HG02981 (cell line): ENCODE data around the gene CDPF1.
"Not testable (repeated sequence)": the region's sequence is repeated elsewhere in the genome, so short reads cannot be mapped to it uniquely, and the experiment has no call there.

Experiments
- ATAC-seq: cut with Tn5 transposase; IDR thresholded peaks from one replicate; pipeline ENCODE4 v1.9.1; 2021; ENCODE audit warnings: mild to moderate bottlenecking, moderate library complexity; ENCODE audit not compliant: unreplicated experiment

The CDPF1 gene

DNA sequence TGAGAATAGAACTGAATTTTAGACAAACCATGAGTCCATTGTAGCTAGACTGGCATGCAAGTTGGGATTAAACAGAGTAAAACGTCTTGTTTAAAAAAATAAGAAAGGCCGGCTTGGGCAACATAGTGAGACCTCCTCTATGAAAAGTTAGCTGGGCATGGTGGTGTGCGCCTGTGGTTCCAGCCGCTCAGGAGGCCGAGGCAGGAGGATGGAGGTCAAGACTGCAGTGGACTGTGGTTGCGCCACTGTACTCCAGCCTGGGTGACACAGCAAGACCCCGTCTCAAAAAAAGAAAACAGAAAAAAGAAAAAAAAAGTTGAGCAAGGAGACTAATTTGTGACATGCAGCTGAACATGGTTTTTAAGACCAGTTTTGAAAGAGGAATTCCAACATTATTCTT is 23.5 kb downstream of the CDPF1 start:
- no peak for ATAC-seq

- ATAC-seq: no peak
Observed at GRCh38 chr22:46225631-46226030, 24.5 kb downstream of the CDPF1 start.

DNA sequence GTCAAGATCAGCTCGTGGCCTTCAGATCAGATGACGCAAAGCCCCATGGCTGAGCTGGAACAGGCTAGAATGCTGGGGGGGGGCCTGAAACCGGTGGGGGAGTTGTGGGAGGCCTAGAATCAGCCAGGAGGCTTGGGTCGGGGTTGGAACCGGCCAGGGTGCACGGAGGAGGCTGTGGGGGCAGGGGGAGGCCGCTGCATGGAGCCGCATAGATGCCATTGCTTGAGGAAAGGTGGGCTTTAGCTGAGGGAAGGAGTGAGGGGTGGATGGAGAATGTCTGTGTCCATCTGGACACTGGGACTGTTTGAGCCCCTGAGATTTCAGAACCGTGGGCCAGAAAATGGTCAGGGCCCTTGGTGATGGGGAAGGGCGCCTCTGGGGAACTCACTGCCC is 25.2 kb downstream of the CDPF1 start:
- no peak for ATAC-seq

- ATAC-seq: no peak
Observed at GRCh38 chr22:46224044-46224897, 25.8 kb downstream of the CDPF1 start.

DNA sequence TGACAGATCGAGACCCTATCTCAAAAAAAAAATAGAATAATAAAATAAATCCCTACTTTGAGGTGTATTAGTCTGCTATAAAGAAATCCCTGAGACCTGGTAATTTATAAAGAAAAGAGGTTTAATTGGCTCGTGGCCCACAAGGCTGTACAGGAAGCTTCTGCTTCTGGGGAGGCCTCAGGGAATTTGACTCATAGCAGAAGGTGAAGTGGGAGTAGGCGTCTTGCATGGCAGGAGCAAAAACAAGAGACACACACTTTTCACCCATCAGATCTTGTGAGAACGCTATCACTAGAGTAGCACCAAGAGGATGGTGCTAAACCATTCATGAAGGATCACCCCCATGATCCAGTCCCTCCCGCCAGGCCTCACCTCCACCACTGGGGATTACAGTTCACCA is 29.2 kb downstream of the CDPF1 start:
- no peak for ATAC-seq

- ATAC-seq: no peak
Observed at GRCh38 chr22:46219636-46220035, 30.5 kb downstream of the CDPF1 start.

DNA sequence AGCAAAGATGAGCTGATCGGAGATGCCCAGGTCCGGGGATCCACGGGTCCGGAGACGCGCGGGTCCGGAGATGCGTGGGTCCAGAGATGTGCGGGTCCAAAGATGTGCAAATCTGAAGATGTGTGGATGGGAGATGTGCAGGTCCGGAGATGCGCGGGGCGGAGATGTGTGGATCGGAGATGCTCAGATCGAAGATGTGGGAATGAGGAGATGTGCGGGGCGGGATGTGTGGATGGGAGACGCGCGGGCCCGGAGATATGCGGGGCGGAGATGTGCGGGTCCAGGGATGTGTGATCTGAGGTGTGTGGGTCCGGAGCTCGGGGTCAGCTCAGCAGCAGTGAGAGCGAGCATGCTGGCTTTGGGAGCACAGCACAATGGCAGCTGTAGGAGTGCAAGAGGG is 35.5 kb downstream of the CDPF1 start:
- ATAC-seq: no peak

DNA sequence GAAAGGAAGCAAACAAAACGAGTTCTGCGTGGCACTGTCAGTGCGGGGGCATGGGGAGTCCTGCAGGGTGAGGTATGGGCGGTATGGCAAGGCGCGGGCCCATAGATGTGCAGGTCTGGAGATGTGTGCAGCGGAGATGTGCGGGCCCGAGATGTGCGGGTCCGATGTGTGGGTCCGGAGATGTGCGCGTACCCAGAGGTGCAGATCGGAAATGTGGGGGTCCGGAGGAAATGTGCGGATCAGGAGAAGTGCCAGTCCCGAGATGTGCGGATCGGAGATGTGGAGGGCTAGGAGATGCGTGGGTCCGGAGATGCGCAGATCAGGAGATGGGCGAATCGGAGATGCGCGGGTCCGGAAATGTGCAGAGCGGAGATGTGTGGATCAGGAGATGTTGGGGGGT is 35.9 kb downstream of the CDPF1 start:
- no peak for ATAC-seq

DNA sequence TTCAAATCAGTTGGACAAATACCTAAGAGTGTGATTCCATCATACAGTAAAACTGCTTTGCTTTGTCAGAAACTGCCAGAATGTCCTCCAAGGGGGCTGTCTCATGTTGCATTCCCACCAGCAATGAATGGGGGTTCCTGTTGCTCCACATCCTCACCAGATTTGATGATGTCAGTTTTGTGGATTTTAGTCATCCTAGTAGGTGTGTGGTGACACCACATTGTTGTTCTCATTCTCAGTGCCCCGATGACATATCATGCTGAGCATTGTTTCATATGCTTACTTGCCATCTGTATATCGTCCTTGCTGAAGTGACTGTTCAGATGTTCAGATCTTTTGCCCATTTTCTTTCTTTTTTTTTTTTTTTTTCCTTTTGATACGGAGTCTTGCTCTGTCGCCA is 37.0 kb downstream of the CDPF1 start:
- no peak for ATAC-seq

- ATAC-seq: no peak
Observed at GRCh38 chr22:46212195-46212594, 37.9 kb downstream of the CDPF1 start.

DNA sequence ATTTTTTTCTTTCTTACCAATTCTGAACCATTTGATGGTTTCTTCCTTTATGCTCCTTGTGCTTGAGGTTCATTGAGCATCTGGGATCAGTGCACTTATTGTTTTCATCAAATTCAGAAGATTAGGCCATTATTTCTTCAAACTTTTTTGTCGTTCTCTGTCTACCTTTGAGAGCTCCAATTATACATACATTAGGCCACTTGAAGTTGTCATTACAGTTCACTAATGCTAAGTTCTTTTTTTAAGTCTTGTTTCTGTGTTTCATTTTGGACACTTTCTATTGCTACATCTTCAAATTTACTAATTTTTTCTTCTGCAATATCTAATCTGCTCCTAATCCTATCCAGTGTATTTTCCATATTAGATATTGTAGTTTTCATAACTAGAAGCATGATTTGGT is 40.8 kb downstream of the CDPF1 start:
- ATAC-seq: no peak

- ATAC-seq: no peak
Observed at GRCh38 chr22:46203601-46203980, 46.5 kb downstream of the CDPF1 start.

DNA sequence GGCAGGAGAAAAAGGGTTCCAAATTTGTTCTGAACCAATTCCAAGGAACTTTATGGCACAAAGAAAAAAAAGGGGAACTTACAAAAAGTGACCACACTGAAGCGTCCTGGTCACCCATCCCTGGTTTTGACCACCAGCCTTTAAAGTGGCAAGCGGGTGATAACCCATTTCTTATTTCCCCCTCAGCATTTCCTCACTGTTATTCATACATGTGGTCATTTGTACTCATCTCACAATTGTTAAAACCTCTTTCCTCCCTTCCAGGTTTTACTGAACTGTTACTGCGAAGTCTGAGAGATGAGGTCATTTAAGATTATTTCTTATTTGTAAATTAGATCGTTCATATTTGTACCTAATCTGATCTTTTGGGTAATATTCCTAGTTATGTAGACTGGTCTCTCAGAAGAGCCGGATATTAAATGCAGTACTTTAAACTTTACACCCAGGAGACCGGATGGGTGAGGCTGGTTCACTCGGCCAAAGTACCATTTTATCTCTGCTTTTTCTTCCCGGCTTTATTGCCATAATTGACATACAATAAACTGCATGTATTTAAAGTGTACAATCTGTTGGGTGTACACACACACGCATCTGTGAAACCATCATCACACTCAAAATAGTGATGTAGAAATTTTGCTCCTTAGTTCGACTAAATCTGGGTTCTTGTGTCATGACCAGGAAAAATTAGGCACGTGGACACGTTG is 47.0 kb downstream of the CDPF1 start:
- ATAC-seq: no peak

- ATAC-seq: no peak
Observed at GRCh38 chr22:46201059-46201757, 48.9 kb downstream of the CDPF1 start.

DNA sequence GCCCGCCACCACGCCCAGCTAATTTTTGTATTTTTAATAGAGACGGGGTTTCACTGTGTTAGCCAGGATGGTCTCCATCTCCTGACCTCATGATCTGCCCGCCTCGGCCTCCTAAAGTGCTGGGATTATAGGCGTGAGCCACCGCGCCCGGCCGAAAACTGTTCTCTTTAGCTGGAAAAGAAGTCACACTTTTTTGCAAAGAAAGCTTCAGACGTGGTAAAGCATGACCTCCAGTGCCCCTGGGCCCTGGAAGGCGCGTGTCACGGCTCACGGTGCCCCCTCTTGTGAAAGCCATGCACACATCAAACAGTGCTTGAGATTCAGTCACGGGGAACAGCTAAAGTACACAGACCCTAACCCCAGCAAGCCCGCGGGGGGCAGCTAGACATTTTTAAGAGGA is 51.3 kb downstream of the CDPF1 start:
- ATAC-seq: not testable (repeated sequence)

- ATAC-seq: no peak
Observed at GRCh38 chr22:46198274-46198673, 51.8 kb downstream of the CDPF1 start.

GRCh38 chr22:46196278-46196677 is 53.8 kb downstream of the CDPF1 start:
- no peak for ATAC-seq

DNA sequence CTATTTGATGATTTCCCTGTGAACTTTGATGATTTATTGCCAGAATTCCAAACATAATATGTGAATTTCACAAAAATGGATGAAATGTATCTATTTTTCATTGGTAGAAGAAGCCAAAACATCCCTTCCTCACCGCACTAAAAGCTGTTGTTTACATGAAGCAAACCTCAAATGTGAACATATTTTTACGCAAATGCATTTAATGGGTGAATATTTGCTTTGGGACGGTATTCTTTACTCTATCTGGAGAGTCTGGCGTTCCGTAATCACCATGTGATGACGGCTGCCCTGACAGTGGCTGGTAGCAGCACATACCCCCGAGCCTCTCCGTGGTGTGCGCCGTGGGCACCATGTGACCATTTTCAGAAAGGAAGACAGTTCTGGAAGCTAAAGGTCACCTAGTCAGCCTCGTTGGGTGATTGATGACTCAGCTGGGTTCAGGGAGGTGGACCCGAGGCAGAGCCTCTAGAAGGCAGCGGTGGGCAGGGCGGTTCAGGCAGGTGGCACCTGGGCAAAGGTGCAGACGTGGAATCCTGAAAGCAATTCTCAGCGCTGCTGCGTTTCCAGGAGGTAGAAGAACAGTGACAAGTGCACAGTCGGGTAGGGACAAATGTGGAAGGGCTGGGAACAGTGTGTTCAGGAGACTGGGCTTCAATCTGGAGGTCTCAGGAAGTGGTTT is 54.5 kb downstream of the CDPF1 start:
- no peak for ATAC-seq
